HCT116 (cell line): ENCODE data around the gene SLC5A10. TPM values are rescaled to one million over a fixed set of nuclear protein-coding genes. Genes with fewer than 3 reads are reported as not detected.

Experiments
- ATAC-seq: fragments of 200-7000 bp; cut with Tn5 transposase; 2 replicates; pipeline ENCODE4 v1.9.1; 2020; ENCODE audit warnings: mild to moderate bottlenecking, moderate library complexity
- BruUV-seq: library from RNA; stranded (reverse); fragments of 400-500 nt; replicated peaks from 2 replicates; lab custom pipeline; 2021; lab: Mats Ljungman, UMichigan
- CTCF ChIA-PET: fragments of 300-600 bp; sonication (Branson Sonifier 250); formaldehyde crosslinking; loops from one replicate; lab custom pipeline; 2021; ENCODE audit warnings: antibody characterized with exemption; lab: Charles Lee
- POLR2A ChIA-PET: fragments of 300-600, 350-600 bp; sonication (Branson Sonifier 250); formaldehyde crosslinking; loops from one replicate; lab custom pipeline; 2021; ENCODE audit warnings: antibody characterized with exemption; lab: Charles Lee
- RAD21 ChIA-PET, 2 experiments: fragments of 300-600 bp; sonication (Branson Sonifier 250); formaldehyde crosslinking; loops; one replicate each; lab custom pipeline; 2023; ENCODE audit warnings: low total read pairs in 2 of 2; ENCODE audit not compliant: uncharacterized antibody in 2 of 2, unreplicated experiment in 2 of 2, low non-redundant PET in 1 of 2; lab: Charles Lee
- DNase-seq: peaks from one replicate; pipeline ENCODE4 v3.0.0-alpha.2; 2010; ENCODE audit warnings: low read depth, low spot score
- H2AFZ ChIP-seq: fragments of 200-600 bp; shearing (Covaris generic), sonication (generic); 2 replicates; pipeline ENCODE4 v1.6.1; 2017; ENCODE audit warnings: low read depth, mixed run types, mixed read lengths, antibody characterized with exemption, low read length; ENCODE audit not compliant: poor library complexity, severe bottlenecking
- H3K27ac ChIP-seq: 2 replicates; pipeline ENCODE4 v1.5.1; 2012; ENCODE audit warnings: low read depth, low read length
- H3K27me3 ChIP-seq: fragments of 200-600 bp; sonication (generic); 2 replicates; pipeline ENCODE4 v1.6.1; 2016; ENCODE audit warnings: mixed run types, low read length, mixed read lengths; ENCODE audit not compliant: insufficient read depth
- H3K36me3 ChIP-seq, 2 experiments: fragments of 200-500 bp in 1 of 2; fragments of 200-600 bp in 1 of 2; sonication (Bioruptor generic) in 1 of 2; sonication (generic) in 1 of 2; 2 replicates each; pipeline versions ENCODE4 v1.5.1 to v1.6.1; 2014 to 2016; ENCODE audit warnings: low read length in 2 of 2, inconsistent platforms in 1 of 2, mixed read lengths in 1 of 2, mixed run types in 1 of 2; ENCODE audit not compliant: insufficient read depth in 2 of 2, control insufficient read depth in 1 of 2
- H3K4me1 ChIP-seq, 2 experiments: fragments of 200-600 bp in 1 of 2; sonication (generic) in 1 of 2; 2 replicates each; pipeline versions ENCODE4 v1.5.1 to v1.6.1; 2012 to 2017; ENCODE audit warnings: low read length in 2 of 2, inconsistent platforms in 1 of 2, mild to moderate bottlenecking in 1 of 2, mixed read lengths in 1 of 2, mixed run types in 1 of 2, moderate library complexity in 1 of 2; ENCODE audit not compliant: insufficient read depth in 2 of 2, control insufficient read depth in 1 of 2
- H3K4me2 ChIP-seq: fragments of 200-600 bp; sonication (generic); 2 replicates; pipeline ENCODE4 v1.6.1; 2017; ENCODE audit warnings: mixed run types, low read length, mixed read lengths
- H3K4me3 ChIP-seq, 2 experiments: fragments of 200-600 bp in 1 of 2; sonication (generic) in 1 of 2; replicated peaks in 1 of 2; 2 replicates each; pipeline ENCODE4 v1.5.1; 2011 to 2016; ENCODE audit warnings: low read length in 2 of 2, control low read depth in 1 of 2, low read depth in 1 of 2, mild to moderate bottlenecking in 1 of 2, mixed read lengths in 1 of 2, mixed run types in 1 of 2
- H3K79me2 ChIP-seq: fragments of 200-600 bp; sonication (generic); 2 replicates; pipeline ENCODE4 v1.6.1; 2017; ENCODE audit warnings: mild to moderate bottlenecking, mixed run types, low read length, moderate library complexity, mixed read lengths; ENCODE audit not compliant: insufficient read depth
- H3K9ac ChIP-seq: fragments of 200-600 bp; sonication (generic); 2 replicates; pipeline ENCODE4 v1.6.1; 2016; ENCODE audit warnings: low read length, mixed read lengths
- H3K9me2 ChIP-seq: fragments of 200-600 bp; sonication (generic), shearing (Covaris generic); 2 replicates; pipeline ENCODE4 v1.6.1; 2017; ENCODE audit warnings: mixed run types, mild to moderate bottlenecking, moderate library complexity; ENCODE audit not compliant: insufficient read depth
- H3K9me3 ChIP-seq, 2 experiments: fragments of 200-500 bp in 1 of 2; fragments of 200-600 bp in 1 of 2; sonication (Bioruptor generic) in 1 of 2; sonication (generic) in 1 of 2; 2 replicates each; pipeline ENCODE4 v1.6.1; 2014 to 2017; ENCODE audit warnings: low read length in 2 of 2, mixed read lengths in 2 of 2, inconsistent platforms in 1 of 2, low read depth in 1 of 2, mild to moderate bottlenecking in 1 of 2, mixed run types in 1 of 2, moderate library complexity in 1 of 2; ENCODE audit not compliant: control insufficient read depth in 1 of 2, insufficient read depth in 1 of 2
- H4K20me1 ChIP-seq: fragments of 200-600 bp; sonication (generic), shearing (Covaris generic); 2 replicates; pipeline ENCODE4 v1.6.1; 2017; ENCODE audit warnings: mixed run types, mild to moderate bottlenecking, moderate library complexity; ENCODE audit not compliant: insufficient read depth
- ELF1 ChIP-seq: IDR thresholded peaks from 2 replicates; pipeline ENCODE4 v1.6.1; 2012; ENCODE audit warnings: low read depth, borderline replicate concordance
- EZH2 ChIP-seq: fragments of 200-600 bp; sonication (generic); IDR thresholded peaks from 2 replicates; pipeline ENCODE4 v1.6.1; 2017; ENCODE audit warnings: antibody characterized with exemption, mixed run types
- FOSL1 ChIP-seq: IDR thresholded peaks from 2 replicates; pipeline ENCODE4 v1.6.1; 2012; ENCODE audit warnings: low read depth
- JUND ChIP-seq: IDR thresholded peaks from 2 replicates; pipeline ENCODE4 v1.6.1; 2012
- POLR2A ChIP-seq: IDR thresholded peaks from 2 replicates; pipeline ENCODE4 v1.7.0; 2011; ENCODE audit warnings: borderline replicate concordance; ENCODE audit not compliant: insufficient read depth, insufficient read length; ENCODE audit errors: extremely low read depth
- POLR2AphosphoS5 ChIP-seq: IDR thresholded peaks from 2 replicates; pipeline ENCODE4 v1.6.1; 2011; ENCODE audit warnings: mild to moderate bottlenecking, low read depth, low read length, moderate library complexity
- RAD21 ChIP-seq: IDR thresholded peaks from 2 replicates; pipeline ENCODE4 v1.6.1; 2012; ENCODE audit warnings: low read depth, mild to moderate bottlenecking
- SIN3A ChIP-seq: IDR thresholded peaks from 2 replicates; pipeline ENCODE4 v1.6.1; 2012; ENCODE audit warnings: low read depth
- SP1 ChIP-seq: IDR thresholded peaks from 2 replicates; pipeline ENCODE4 v1.6.1; 2012; ENCODE audit warnings: low read depth
- SRF ChIP-seq: IDR thresholded peaks from 2 replicates; pipeline ENCODE4 v1.6.1; 2012; ENCODE audit warnings: low read depth
- TCF7L2 ChIP-seq: IDR thresholded peaks from 2 replicates; pipeline ENCODE4 v1.7.0; 2011; ENCODE audit warnings: borderline replicate concordance, inconsistent platforms; ENCODE audit not compliant: insufficient read depth, insufficient read length; ENCODE audit errors: extremely low read depth
- intact Hi-C: fragments of 100-400 bp; cut with micrococcal nuclease; formaldehyde crosslinking; loops from 2 replicates; pipeline ENCODE4 v1.10.0; 2022
- total RNA-seq: library from RNA; stranded (reverse); gene quantifications from one replicate; pipeline ENCODE4 v1.2.1, GENCODE V29; 2021; ENCODE audit not compliant: unreplicated experiment
- TF ChIP-seq, protein P1 (sequence below), 3 experiments: fragments of 200-600 bp in 1 of 3; sonication (generic) in 1 of 3; IDR thresholded peaks in 2 of 3; conservative IDR thresholded peaks in 1 of 3; 2 replicates each; pipeline ENCODE4 v1.5.1; 2012 to 2017; ENCODE audit warnings: low read depth in 2 of 3, low read length in 2 of 3, antibody characterized with exemption in 1 of 3, borderline replicate concordance in 1 of 3, control low read depth in 1 of 3, mild to moderate bottlenecking in 1 of 3, mixed read lengths in 1 of 3, mixed run types in 1 of 3, moderate library complexity in 1 of 3; ENCODE audit not compliant: insufficient read depth in 1 of 3
- TF ChIP-seq, protein P2 (sequence below): IDR thresholded peaks from 2 replicates; pipeline ENCODE4 v1.6.1; 2011; ENCODE audit warnings: mild to moderate bottlenecking, low read length, moderate library complexity; ENCODE audit not compliant: insufficient replicate concordance; ENCODE audit errors: extremely low read depth
- TF ChIP-seq, protein P3 (sequence below): IDR thresholded peaks from 2 replicates; pipeline ENCODE4 v1.6.1; 2012

The SLC5A10 gene
- total RNA-seq, 1 experiment from 2014 or later: not detected

DNA sequence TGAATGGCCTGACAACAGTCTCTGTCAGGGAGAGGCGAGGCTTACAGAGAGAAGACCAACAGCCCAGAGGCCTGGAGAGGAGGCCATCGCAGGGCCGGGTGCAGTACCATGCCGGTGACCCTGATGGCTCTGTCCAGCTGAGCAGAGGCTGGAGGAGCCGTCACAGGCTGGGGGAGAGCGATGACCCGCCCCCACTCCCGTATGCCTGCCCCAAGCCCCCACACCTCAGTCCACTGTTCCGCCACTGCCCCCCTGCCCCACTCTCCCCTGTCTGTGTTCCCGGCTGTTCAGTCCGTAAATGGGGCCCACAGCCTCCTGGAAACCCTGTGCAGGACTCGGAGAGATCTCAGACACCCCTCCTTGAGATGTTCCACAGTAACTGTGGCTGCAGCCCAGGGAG, 65.4 kb downstream of the SLC5A10 start (continued):
- no peak for TF ChIP-seq POLR2A
- TF ChIP-seq SIN3A: no peak
- TF ChIP-seq TCF7L2: no peak
- TF ChIP-seq, all 23 proteins: peak for 0

DNA sequence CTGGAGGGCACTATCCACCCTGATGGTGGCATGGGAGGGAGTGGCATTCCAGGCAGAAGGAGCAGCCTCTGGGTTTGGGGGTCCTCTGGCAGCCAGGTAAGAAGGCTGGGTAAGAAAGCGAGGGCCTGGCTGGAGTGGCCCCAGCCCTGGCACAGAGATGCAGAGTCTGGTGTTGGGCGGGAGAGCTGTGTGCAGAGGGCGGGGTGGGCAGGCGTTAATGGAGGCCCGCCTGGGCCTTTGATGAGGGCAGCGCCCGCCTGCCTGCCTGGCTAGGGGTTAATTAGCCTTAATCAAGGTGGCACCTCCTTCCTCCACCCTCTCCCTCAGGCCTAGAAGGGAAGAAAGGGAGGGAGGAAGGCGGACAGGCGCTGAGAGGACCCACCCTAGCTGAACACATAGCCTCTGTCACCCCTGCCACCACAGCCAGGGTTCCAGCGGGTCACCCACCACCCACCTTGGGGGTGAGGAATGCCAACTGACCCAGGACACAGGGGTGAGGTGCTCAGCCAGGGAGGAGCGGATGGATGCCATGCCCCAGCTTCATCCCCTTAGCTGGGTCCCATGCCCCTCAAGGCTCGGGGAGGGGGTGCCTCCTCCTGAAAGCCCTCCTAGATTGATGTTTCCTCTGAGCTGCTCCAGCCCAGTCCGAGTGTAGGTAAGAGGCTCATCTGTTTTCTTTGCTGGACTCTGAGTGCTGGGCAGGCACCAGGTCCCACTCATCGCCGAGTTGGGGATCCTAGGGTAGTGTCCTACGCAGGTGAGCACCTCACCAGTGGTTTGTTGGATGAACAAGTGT, 66.0 kb downstream of the SLC5A10 start:
- Histone ChIP-seq H4K20me1 (no peaks in the 10 kb centered on the region), H3K4me1 (peaks cover 0 to 16% of the 10 kb centered on the region in 2 experiments; a peak in 1 of 4 replicates), H3K4me3 (no peak overlapping the region), H3K9me2 (no peaks in the 10 kb centered on the region), H3K9me3 (no peaks in the 10 kb centered on the region), H3K9ac (no peak overlapping the region), H3K27me3 (no peaks in the 10 kb centered on the region), H3K79me2 (no peaks in the 10 kb centered on the region), H3K27ac (no peak overlapping the region), H3K4me2 (no peak overlapping the region), H2AFZ (no peak overlapping the region), H3K36me3 (no peaks in the 10 kb centered on the region)
- ChIA-PET RAD21 (no interaction called here), CTCF (no interaction called here), POLR2A (interaction anchor here (0.6 kb wide), 1 partner anchor 835 kb away, joined by 3 read pairs; no protein-coding TSS in a partner anchor)
- BruUV-seq: no TSS peak
- TF ChIP-seq, protein P1, sequence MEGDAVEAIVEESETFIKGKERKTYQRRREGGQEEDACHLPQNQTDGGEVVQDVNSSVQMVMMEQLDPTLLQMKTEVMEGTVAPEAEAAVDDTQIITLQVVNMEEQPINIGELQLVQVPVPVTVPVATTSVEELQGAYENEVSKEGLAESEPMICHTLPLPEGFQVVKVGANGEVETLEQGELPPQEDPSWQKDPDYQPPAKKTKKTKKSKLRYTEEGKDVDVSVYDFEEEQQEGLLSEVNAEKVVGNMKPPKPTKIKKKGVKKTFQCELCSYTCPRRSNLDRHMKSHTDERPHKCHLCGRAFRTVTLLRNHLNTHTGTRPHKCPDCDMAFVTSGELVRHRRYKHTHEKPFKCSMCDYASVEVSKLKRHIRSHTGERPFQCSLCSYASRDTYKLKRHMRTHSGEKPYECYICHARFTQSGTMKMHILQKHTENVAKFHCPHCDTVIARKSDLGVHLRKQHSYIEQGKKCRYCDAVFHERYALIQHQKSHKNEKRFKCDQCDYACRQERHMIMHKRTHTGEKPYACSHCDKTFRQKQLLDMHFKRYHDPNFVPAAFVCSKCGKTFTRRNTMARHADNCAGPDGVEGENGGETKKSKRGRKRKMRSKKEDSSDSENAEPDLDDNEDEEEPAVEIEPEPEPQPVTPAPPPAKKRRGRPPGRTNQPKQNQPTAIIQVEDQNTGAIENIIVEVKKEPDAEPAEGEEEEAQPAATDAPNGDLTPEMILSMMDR (IDR thresholded peaks at IDR 0.05 in 2 of 3, conservative IDR thresholded peaks at IDR 0.05 in 1 of 3; ENCODE audit: borderline replicate concordance in 1 of 3, insufficient read depth in 1 of 3, low read depth in 2 of 3, low read length in 2 of 3): no peak
- TF ChIP-seq, protein P2, sequence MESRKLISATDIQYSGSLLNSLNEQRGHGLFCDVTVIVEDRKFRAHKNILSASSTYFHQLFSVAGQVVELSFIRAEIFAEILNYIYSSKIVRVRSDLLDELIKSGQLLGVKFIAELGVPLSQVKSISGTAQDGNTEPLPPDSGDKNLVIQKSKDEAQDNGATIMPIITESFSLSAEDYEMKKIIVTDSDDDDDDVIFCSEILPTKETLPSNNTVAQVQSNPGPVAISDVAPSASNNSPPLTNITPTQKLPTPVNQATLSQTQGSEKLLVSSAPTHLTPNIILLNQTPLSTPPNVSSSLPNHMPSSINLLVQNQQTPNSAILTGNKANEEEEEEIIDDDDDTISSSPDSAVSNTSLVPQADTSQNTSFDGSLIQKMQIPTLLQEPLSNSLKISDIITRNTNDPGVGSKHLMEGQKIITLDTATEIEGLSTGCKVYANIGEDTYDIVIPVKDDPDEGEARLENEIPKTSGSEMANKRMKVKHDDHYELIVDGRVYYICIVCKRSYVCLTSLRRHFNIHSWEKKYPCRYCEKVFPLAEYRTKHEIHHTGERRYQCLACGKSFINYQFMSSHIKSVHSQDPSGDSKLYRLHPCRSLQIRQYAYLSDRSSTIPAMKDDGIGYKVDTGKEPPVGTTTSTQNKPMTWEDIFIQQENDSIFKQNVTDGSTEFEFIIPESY: no peak
- TF ChIP-seq SRF: no peak
- TF ChIP-seq SIN3A: no peak
- no peak for TF ChIP-seq POLR2A
- no peak for TF ChIP-seq POLR2AphosphoS5
- TF ChIP-seq FOSL1: no peak
- no peak for TF ChIP-seq RAD21
- TF ChIP-seq EZH2: no peak
- no peak for TF ChIP-seq JUND
- TF ChIP-seq, protein P3, sequence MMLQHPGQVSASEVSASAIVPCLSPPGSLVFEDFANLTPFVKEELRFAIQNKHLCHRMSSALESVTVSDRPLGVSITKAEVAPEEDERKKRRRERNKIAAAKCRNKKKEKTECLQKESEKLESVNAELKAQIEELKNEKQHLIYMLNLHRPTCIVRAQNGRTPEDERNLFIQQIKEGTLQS: no peak
- TF ChIP-seq ELF1: no peak
- no peak for TF ChIP-seq SP1
- no peak for ATAC-seq
- DNase-seq: no peak
- intact Hi-C loops: no loop called here
